ENCODE measurements around the gene EP400.

DNA sequence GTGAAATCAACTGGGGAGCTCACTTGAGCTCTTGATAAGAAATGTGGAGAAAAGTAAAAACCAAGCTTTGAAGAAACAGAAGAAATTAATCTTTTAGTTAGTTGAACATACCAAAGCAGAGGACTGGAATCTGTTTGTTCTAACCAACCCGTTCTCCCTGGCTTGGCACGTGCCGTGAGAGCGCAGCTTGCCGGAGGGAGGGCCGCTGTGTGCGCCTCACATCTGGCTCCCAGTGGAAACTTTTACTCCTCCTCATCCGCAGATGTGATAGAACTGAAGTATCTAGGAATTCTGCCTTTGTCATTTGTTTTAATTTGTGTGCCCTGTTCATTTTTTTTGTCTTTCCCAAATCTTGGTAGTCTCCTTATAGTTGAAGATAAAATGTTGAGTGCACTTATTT is 129.5 kb downstream of the EP400 start:
- TF ChIP-seq, protein P1, sequence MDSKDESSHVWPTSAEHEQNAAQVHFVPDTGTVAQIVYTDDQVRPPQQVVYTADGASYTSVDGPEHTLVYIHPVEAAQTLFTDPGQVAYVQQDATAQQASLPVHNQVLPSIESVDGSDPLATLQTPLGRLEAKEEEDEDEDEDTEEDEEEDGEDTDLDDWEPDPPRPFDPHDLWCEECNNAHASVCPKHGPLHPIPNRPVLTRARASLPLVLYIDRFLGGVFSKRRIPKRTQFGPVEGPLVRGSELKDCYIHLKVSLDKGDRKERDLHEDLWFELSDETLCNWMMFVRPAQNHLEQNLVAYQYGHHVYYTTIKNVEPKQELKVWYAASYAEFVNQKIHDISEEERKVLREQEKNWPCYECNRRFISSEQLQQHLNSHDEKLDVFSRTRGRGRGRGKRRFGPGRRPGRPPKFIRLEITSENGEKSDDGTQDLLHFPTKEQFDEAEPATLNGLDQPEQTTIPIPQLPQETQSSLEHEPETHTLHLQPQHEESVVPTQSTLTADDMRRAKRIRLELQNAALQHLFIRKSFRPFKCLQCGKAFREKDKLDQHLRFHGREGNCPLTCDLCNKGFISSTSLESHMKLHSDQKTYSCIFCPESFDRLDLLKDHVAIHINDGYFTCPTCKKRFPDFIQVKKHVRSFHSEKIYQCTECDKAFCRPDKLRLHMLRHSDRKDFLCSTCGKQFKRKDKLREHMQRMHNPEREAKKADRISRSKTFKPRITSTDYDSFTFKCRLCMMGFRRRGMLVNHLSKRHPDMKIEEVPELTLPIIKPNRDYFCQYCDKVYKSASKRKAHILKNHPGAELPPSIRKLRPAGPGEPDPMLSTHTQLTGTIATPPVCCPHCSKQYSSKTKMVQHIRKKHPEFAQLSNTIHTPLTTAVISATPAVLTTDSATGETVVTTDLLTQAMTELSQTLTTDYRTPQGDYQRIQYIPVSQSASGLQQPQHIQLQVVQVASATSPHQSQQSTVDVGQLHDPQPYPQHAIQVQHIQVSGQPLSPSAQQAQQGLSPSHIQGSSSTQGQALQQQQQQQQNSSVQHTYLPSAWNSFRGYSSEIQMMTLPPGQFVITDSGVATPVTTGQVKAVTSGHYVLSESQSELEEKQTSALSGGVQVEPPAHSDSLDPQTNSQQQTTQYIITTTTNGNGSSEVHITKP (tag by site-specific recombination; IDR thresholded peaks at IDR 0.05), result no peak
- TF ChIP-seq, protein P2, sequence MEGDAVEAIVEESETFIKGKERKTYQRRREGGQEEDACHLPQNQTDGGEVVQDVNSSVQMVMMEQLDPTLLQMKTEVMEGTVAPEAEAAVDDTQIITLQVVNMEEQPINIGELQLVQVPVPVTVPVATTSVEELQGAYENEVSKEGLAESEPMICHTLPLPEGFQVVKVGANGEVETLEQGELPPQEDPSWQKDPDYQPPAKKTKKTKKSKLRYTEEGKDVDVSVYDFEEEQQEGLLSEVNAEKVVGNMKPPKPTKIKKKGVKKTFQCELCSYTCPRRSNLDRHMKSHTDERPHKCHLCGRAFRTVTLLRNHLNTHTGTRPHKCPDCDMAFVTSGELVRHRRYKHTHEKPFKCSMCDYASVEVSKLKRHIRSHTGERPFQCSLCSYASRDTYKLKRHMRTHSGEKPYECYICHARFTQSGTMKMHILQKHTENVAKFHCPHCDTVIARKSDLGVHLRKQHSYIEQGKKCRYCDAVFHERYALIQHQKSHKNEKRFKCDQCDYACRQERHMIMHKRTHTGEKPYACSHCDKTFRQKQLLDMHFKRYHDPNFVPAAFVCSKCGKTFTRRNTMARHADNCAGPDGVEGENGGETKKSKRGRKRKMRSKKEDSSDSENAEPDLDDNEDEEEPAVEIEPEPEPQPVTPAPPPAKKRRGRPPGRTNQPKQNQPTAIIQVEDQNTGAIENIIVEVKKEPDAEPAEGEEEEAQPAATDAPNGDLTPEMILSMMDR (tag by site-specific recombination; IDR thresholded peaks at IDR 0.05), result no peak
- TF ChIP-seq ZNF660 (tag by site-specific recombination; IDR thresholded peaks at IDR 0.05) (no peak), ZNF121 (tag by site-specific recombination; IDR thresholded peaks at IDR 0.05) (no peak), BCL11A (tag by site-specific recombination; IDR thresholded peaks at IDR 0.05; ENCODE audit: low read depth) (no peak), ZNF707 (tag by site-specific recombination; IDR thresholded peaks at IDR 0.05) (no peak)
